Adipocyte (in vitro differentiated cells): ENCODE results near the gene CACTIN.

Experiments
- DNase-seq: peaks from one replicate; pipeline ENCODE4 v3.0.0-alpha.2; 2015; ENCODE audit warnings: low read depth
- H3K27me3 ChIP-seq: replicated peaks from 2 replicates; pipeline ENCODE4 v1.7.0; 2013; ENCODE audit warnings: mild to moderate bottlenecking, low read length, moderate library complexity; ENCODE audit not compliant: control insufficient read depth, insufficient read depth
- H3K36me3 ChIP-seq: 2 replicates; pipeline ENCODE4 v1.7.0; 2013; ENCODE audit warnings: low read length, mild to moderate bottlenecking, moderate library complexity; ENCODE audit not compliant: control insufficient read depth, insufficient read depth, severe bottlenecking
- H3K4me1 ChIP-seq: 2 replicates; pipeline ENCODE4 v1.7.0; 2013; ENCODE audit warnings: mild to moderate bottlenecking, low read length, moderate library complexity; ENCODE audit not compliant: control insufficient read depth, insufficient read depth
- H3K4me3 ChIP-seq: 2 replicates; pipeline ENCODE4 v1.7.0; 2013; ENCODE audit warnings: mild to moderate bottlenecking, low read length, moderate library complexity
- H3K9ac ChIP-seq: 2 replicates; pipeline ENCODE4 v1.7.0; 2013; ENCODE audit warnings: mild to moderate bottlenecking, low read length, moderate library complexity
- H3K9me3 ChIP-seq: 2 replicates; pipeline ENCODE4 v1.7.0; 2013; ENCODE audit warnings: mild to moderate bottlenecking, low read length, moderate library complexity; ENCODE audit not compliant: control insufficient read depth

CACTIN gene

GRCh38 chr19:3660493-3661219 lies 34.1 kb upstream of the CACTIN start:
- Histone ChIP-seq H3K27me3 (no peaks in the 10 kb centered on the region), H3K4me1 (peaks cover 2% of the 10 kb centered on the region), H3K9ac (no peak overlapping the region), H3K9me3 (no peaks in the 10 kb centered on the region), H3K4me3 (no peak overlapping the region), H3K36me3 (peaks cover 55% of the 10 kb centered on the region)
- no peak for DNase-seq

GRCh38 chr19:3659746-3660112 lies 33.1 kb upstream of the CACTIN start:
- H3K36me3 ChIP-seq = peaks cover 55% of the 10 kb centered on the region
- no peaks in the 10 kb centered on the region for H3K9me3 ChIP-seq
- no peaks in the 10 kb centered on the region for H3K27me3 ChIP-seq
- no peak overlapping the region for H3K4me3 ChIP-seq
- DNase-seq = no peak
- H3K4me1 ChIP-seq = peaks cover 7% of the 10 kb centered on the region
- no peak overlapping the region for H3K9ac ChIP-seq

GRCh38 chr19:3658870-3659745 lies 32.5 kb upstream of the CACTIN start:
- no peak overlapping the region for H3K9ac ChIP-seq
- H3K9me3 ChIP-seq = no peaks in the 10 kb centered on the region
- H3K4me3 ChIP-seq = no peak overlapping the region
- peaks cover 7% of the 10 kb centered on the region for H3K4me1 ChIP-seq
- peaks cover 50% of the 10 kb centered on the region for H3K36me3 ChIP-seq
- DNase-seq = no peak
- H3K27me3 ChIP-seq = no peaks in the 10 kb centered on the region

- no peak for DNase-seq
- Histone ChIP-seq H3K27me3 (no peaks in the 10 kb centered on the region), H3K9ac (no peak overlapping the region), H3K9me3 (no peaks in the 10 kb centered on the region), H3K4me3 (no peak overlapping the region), H3K4me1 (peaks cover 7% of the 10 kb centered on the region), H3K36me3 (peaks cover 44% of the 10 kb centered on the region)
Observed at GRCh38 chr19:3658004-3658869, 31.6 kb upstream of the CACTIN start.

DNA sequence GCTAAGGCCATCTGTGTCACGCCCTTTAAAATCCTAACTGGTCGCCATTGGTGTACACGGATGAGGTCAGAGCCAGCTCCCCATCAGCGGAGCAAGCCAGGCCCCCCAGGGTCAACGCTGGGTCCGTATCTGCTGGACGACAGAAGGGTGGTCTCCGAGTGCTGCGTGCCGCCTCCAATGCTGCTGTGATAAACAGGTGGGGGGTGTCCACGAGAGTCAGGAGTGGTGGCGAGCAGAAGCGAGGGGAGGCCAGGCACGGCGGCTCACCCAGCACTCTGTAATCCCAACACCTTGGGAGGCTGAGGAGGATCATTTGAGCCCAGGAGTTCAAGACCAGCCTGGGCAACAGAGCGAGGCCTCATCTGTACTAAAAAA lies 30.8 kb upstream of the CACTIN start:
- Histone ChIP-seq H3K27me3 (no peaks in the 10 kb centered on the region), H3K9me3 (no peaks in the 10 kb centered on the region), H3K4me1 (peaks cover 7% of the 10 kb centered on the region), H3K36me3 (peaks cover 53% of the 10 kb centered on the region), H3K9ac (no peak overlapping the region), H3K4me3 (no peak overlapping the region)
- DNase-seq = no peak

DNA sequence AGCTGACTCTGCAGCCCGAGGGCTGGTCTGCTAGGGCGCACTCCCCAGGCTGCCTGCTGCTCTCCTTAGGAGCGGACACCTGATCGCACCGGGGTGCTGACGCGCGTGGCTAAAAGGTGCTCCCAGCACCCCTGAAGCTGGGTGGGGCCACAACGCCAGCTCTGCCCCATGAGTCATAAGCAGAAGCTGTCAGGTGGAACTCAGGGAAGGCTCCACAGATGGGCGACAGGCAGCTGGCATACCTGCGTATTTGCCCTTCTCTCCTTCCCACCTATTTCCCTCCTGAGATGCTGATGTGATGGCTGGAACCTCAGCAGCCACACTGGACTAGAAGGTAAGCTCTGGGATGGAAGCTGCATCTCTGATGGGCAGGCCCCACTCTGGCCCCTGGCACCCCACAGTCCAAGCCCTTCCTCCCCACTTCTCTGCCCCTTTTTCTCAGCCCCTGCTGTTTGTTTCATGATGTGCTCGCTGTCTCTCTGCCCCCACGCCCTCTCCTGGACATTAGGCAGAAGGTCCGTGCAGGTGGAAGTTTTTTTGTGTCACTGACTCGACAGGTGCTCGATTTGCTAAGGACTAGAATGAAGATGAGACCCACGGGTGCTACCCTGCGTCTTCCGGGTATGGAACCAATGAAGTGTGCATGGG lies 30.3 kb upstream of the CACTIN start:
- Histone ChIP-seq H3K4me3 (no peak overlapping the region), H3K36me3 (peaks cover 57% of the 10 kb centered on the region), H3K4me1 (peaks cover 7% of the 10 kb centered on the region), H3K9ac (no peak overlapping the region), H3K27me3 (no peaks in the 10 kb centered on the region), H3K9me3 (no peaks in the 10 kb centered on the region)
- DNase-seq = no peak

- H3K27me3 ChIP-seq = no peaks in the 10 kb centered on the region
- no peak overlapping the region for H3K4me3 ChIP-seq
- DNase-seq = no peak
- no peaks in the 10 kb centered on the region for H3K9me3 ChIP-seq
- H3K9ac ChIP-seq = peak overlapping the region; percentile 83
- peaks cover 56% of the 10 kb centered on the region for H3K36me3 ChIP-seq
- H3K4me1 ChIP-seq = peaks cover 7% of the 10 kb centered on the region
Observed at GRCh38 chr19:3656073-3656746, 29.6 kb upstream of the CACTIN start.

GRCh38 chr19:3655402-3656072 lies 28.9 kb upstream of the CACTIN start:
- Histone ChIP-seq H3K4me3 (no peak overlapping the region), H3K36me3 (peaks cover 52% of the 10 kb centered on the region), H3K27me3 (no peaks in the 10 kb centered on the region), H3K9ac (peak overlapping the region; percentile 83), H3K9me3 (no peaks in the 10 kb centered on the region), H3K4me1 (peaks cover 7% of the 10 kb centered on the region)
- DNase-seq = no peak

GRCh38 chr19:3653865-3654513 lies 27.4 kb upstream of the CACTIN start:
- H3K4me1 ChIP-seq = peaks cover 7% of the 10 kb centered on the region
- H3K36me3 ChIP-seq = peaks cover 40% of the 10 kb centered on the region
- no peaks in the 10 kb centered on the region for H3K9me3 ChIP-seq
- H3K27me3 ChIP-seq = no peaks in the 10 kb centered on the region
- H3K4me3 ChIP-seq = no peak overlapping the region
- no peak for DNase-seq
- no peak overlapping the region for H3K9ac ChIP-seq
